WTC11 (cell line): ENCODE results near the gene CALN1. TPM values are rescaled to one million over a fixed set of nuclear protein-coding genes. Genes with fewer than 3 reads are reported as not detected.

ENCODE experiments used
- ATAC-seq: fragments of 200-7000 bp; cut with Tn5 transposase; 2 replicates; pipeline ENCODE4 v1.10.0; 2021; ENCODE audit warnings: mild to moderate bottlenecking, moderate library complexity
- CTCF ChIA-PET: fragments of 300-600 bp; sonication (Branson Sonifier 250); formaldehyde crosslinking; loops from one replicate; lab custom pipeline; 2021; ENCODE audit warnings: antibody characterized with exemption; lab: Charles Lee
- POLR2A ChIA-PET: fragments of 350-600 bp; sonication (Branson Sonifier 250); formaldehyde crosslinking; loops from one replicate; lab custom pipeline; 2021; ENCODE audit warnings: antibody characterized with exemption; lab: Charles Lee
- DNase-seq: peaks from one replicate; pipeline ENCODE4 v3.0.0; 2021; ENCODE audit warnings: low spot score
- H3K27ac Mint-ChIP-seq: 2 replicates; pipeline ENCODE4 v1.8.0; 2021; ENCODE audit warnings: mixed read lengths
- H3K27me3 Mint-ChIP-seq: 2 replicates; pipeline ENCODE4 v1.8.0; 2021; ENCODE audit warnings: low read depth, mild to moderate bottlenecking, moderate library complexity, mixed read lengths
- H3K36me3 Mint-ChIP-seq: 2 replicates; pipeline ENCODE4 v1.8.0; 2021; ENCODE audit warnings: mixed read lengths
- H3K4me1 Mint-ChIP-seq: 2 replicates; pipeline ENCODE4 v1.8.0; 2022; ENCODE audit warnings: mixed read lengths
- H3K4me3 Mint-ChIP-seq: 2 replicates; pipeline ENCODE4 v1.8.0; 2021; ENCODE audit warnings: mild to moderate bottlenecking, moderate library complexity, mixed read lengths
- H3K9me3 Mint-ChIP-seq: 2 replicates; pipeline ENCODE4 v1.8.0; 2021; ENCODE audit warnings: mixed read lengths
- AR ChIP-seq: fragments of 250-450 bp; sonication (Bioruptor Pico); IDR thresholded peaks from 2 replicates; pipeline ENCODE4 v1.9.0; 2021; ENCODE audit warnings: mild to moderate bottlenecking
- ATF1 ChIP-seq: sonication (generic); formaldehyde crosslinking; IDR thresholded peaks from 2 replicates; pipeline ENCODE4 v1.8.1; 2023; ENCODE audit warnings: mild to moderate bottlenecking, moderate library complexity, missing genetic modification reagents
- CDX4 ChIP-seq: fragments of 250-450 bp; sonication (Bioruptor Pico); IDR thresholded peaks from 2 replicates; pipeline ENCODE4 v1.9.0; 2021; ENCODE audit warnings: moderate library complexity, mild to moderate bottlenecking, inconsistent platforms, borderline replicate concordance
- CREB1 ChIP-seq: sonication (generic); formaldehyde crosslinking; IDR thresholded peaks from 2 replicates; pipeline ENCODE4 v1.8.0; 2023; ENCODE audit warnings: mild to moderate bottlenecking, missing genetic modification reagents
- CREM ChIP-seq: sonication (generic); formaldehyde crosslinking; IDR thresholded peaks from 2 replicates; pipeline ENCODE4 v1.8.1; 2022; ENCODE audit warnings: mild to moderate bottlenecking, missing genetic modification reagents, moderate library complexity
- ERG ChIP-seq: fragments of 250-450 bp; sonication (Bioruptor Pico); IDR thresholded peaks from 2 replicates; pipeline ENCODE4 v1.8.0; 2021; ENCODE audit warnings: mild to moderate bottlenecking
- ESRRA ChIP-seq: sonication (generic); formaldehyde crosslinking; IDR thresholded peaks from 2 replicates; pipeline ENCODE4 v1.8.1; 2022; ENCODE audit warnings: mild to moderate bottlenecking, missing genetic modification reagents, borderline replicate concordance
- FOXP4 ChIP-seq: sonication (generic); formaldehyde crosslinking; IDR thresholded peaks from 2 replicates; pipeline ENCODE4 v1.8.0; 2022; ENCODE audit warnings: mild to moderate bottlenecking, missing genetic modification reagents
- GRHL2 ChIP-seq: fragments of 250-450 bp; sonication (Bioruptor Pico); IDR thresholded peaks from 2 replicates; pipeline ENCODE4 v1.8.0; 2022; ENCODE audit warnings: mild to moderate bottlenecking, moderate library complexity; ENCODE audit not compliant: insufficient replicate concordance, severe bottlenecking
- MXD4 ChIP-seq: fragments of 250-450 bp; sonication (Bioruptor Pico); IDR thresholded peaks from 2 replicates; pipeline ENCODE4 v1.8.0; 2021; ENCODE audit warnings: mild to moderate bottlenecking, moderate library complexity, borderline replicate concordance
- MYBL2 ChIP-seq: sonication (generic); formaldehyde crosslinking; IDR thresholded peaks from 2 replicates; pipeline ENCODE4 v1.8.1; 2023; ENCODE audit warnings: mild to moderate bottlenecking, moderate library complexity, missing genetic modification reagents
- PRDM15 ChIP-seq: sonication (generic); formaldehyde crosslinking; IDR thresholded peaks from 2 replicates; pipeline ENCODE4 v1.8.0; 2022; ENCODE audit warnings: missing genetic modification reagents
- STAT6 ChIP-seq: sonication (generic); formaldehyde crosslinking; conservative IDR thresholded peaks from 2 replicates; pipeline ENCODE4 v1.8.1; 2023; ENCODE audit warnings: mild to moderate bottlenecking, low read depth, missing genetic modification reagents, moderate library complexity
- TP53 ChIP-seq: sonication (generic); formaldehyde crosslinking; IDR thresholded peaks from 2 replicates; pipeline ENCODE4 v1.8.1; 2023; ENCODE audit warnings: mild to moderate bottlenecking, missing genetic modification reagents
- ZMAT4 ChIP-seq: fragments of 250-450 bp; sonication (Bioruptor Pico); IDR thresholded peaks from 2 replicates; pipeline ENCODE4 v1.9.0; 2021; ENCODE audit warnings: mild to moderate bottlenecking
- ZNF138 ChIP-seq: sonication (generic); formaldehyde crosslinking; conservative IDR thresholded peaks from 2 replicates; pipeline ENCODE4 v1.8.1; 2022; ENCODE audit warnings: mild to moderate bottlenecking, moderate library complexity, missing genetic modification reagents
- ZNF232 ChIP-seq: sonication (generic); formaldehyde crosslinking; IDR thresholded peaks from 2 replicates; pipeline ENCODE4 v1.8.0; 2022; ENCODE audit warnings: mild to moderate bottlenecking, missing genetic modification reagents
- ZNF263 ChIP-seq: sonication (generic); formaldehyde crosslinking; IDR thresholded peaks from 2 replicates; pipeline ENCODE4 v1.8.1; 2022; ENCODE audit warnings: low read depth, mild to moderate bottlenecking, moderate library complexity, missing genetic modification reagents
- ZNF512 ChIP-seq: sonication (generic); formaldehyde crosslinking; IDR thresholded peaks from 2 replicates; pipeline ENCODE4 v1.8.1; 2022; ENCODE audit warnings: missing genetic modification reagents, borderline replicate concordance
- ZNF671 ChIP-seq: fragments of 250-450 bp; sonication (Bioruptor Pico); IDR thresholded peaks from 2 replicates; pipeline ENCODE4 v1.8.0; 2021; ENCODE audit warnings: mild to moderate bottlenecking
- total RNA-seq: library from RNA; stranded (reverse); gene quantifications from 3 replicates; pipeline ENCODE4 v1.2.3, GENCODE V29; 2021

Gene CALN1
- total RNA-seq, 1 experiment from 2014 or later, result 10.5 TPM

GRCh38 chr7:72016574-72016973, 395.6 kb downstream of the CALN1 start:
- ChIA-PET CTCF (no interaction called here), POLR2A (interaction anchor here (0.6 kb wide), 1 partner anchor 98 kb away, joined by 5 read pairs; no protein-coding TSS in a partner anchor)
- ATAC-seq (no peak), DNase-seq (no peak)
- TF ChIP-seq CREM (CRISPR knock-in tag), result no peak
- TF ChIP-seq CDX4, result no peak
- no peak for TF ChIP-seq ZMAT4
- TF ChIP-seq MYBL2 (CRISPR knock-in tag), result no peak
- TF ChIP-seq ERG (CRISPR knock-in tag), result no peak
- TF ChIP-seq FOXP4 (CRISPR knock-in tag), result no peak
- no peak for TF ChIP-seq ZNF512 (CRISPR knock-in tag)
- TF ChIP-seq AR, result no peak
- no peak for TF ChIP-seq ZNF138
- no peak for TF ChIP-seq ZNF671 (CRISPR knock-in tag)
- no peak for TF ChIP-seq TP53 (CRISPR knock-in tag)
- TF ChIP-seq MXD4, result no peak
- no peak for TF ChIP-seq ESRRA (CRISPR knock-in tag)
- no peaks in the 10 kb centered on the region for H3K27me3 Mint-ChIP-seq
- H3K4me3 Mint-ChIP-seq, result no peak overlapping the region
- H3K9me3 Mint-ChIP-seq, result no peaks in the 10 kb centered on the region
- H3K27ac Mint-ChIP-seq, result no peak overlapping the region
- no peaks in the 10 kb centered on the region for H3K4me1 Mint-ChIP-seq
- no peaks in the 10 kb centered on the region for H3K36me3 Mint-ChIP-seq

GRCh38 chr7:72015136-72015535, 397.0 kb downstream of the CALN1 start:
- DNase-seq, result no peak
- Mint-ChIP-seq H3K9me3 (no peaks in the 10 kb centered on the region), H3K27ac (no peak overlapping the region), H3K27me3 (no peaks in the 10 kb centered on the region), H3K4me3 (no peak overlapping the region), H3K4me1 (no peaks in the 10 kb centered on the region), H3K36me3 (no peaks in the 10 kb centered on the region)
- CTCF ChIA-PET, result no interaction called here
- POLR2A ChIA-PET, result no interaction called here
- ATAC-seq, result no peak
- TF ChIP-seq ATF1 (no peak), ZNF232 (no peak), GRHL2 (no peak), ZNF263 (CRISPR knock-in tag) (no peak), CREB1 (CRISPR knock-in tag) (no peak), STAT6 (CRISPR knock-in tag) (no peak), PRDM15 (CRISPR knock-in tag) (no peak), ZNF671 (CRISPR knock-in tag) (no peak)
